Skeletal muscle tissue (tissue), 4 donors: ENCODE results near the gene SLC22A23. TPM values are rescaled to one million over a fixed set of nuclear protein-coding genes. Genes with fewer than 3 reads are reported as not detected.

Experiments used
- H3K27ac ChIP-seq: one replicate; pipeline ENCODE4 v1.7.0; 2013; ENCODE audit warnings: mild to moderate bottlenecking, low read depth, low read length, inconsistent platforms
- H3K27me3 ChIP-seq, 3 donors: one replicate each; pipeline ENCODE4 v1.7.0; 2013; ENCODE audit warnings: low read length in 3 of 3; ENCODE audit not compliant: control insufficient read depth in 3 of 3, insufficient read depth in 3 of 3
- H3K36me3 ChIP-seq, 3 donors: one replicate each; pipeline ENCODE4 v1.7.0; 2013; ENCODE audit warnings: low read length in 3 of 3; ENCODE audit not compliant: control insufficient read depth in 3 of 3, insufficient read depth in 3 of 3
- H3K4me1 ChIP-seq, 3 donors: one replicate each; pipeline ENCODE4 v1.7.0; 2013; ENCODE audit warnings: low read length in 3 of 3, mild to moderate bottlenecking in 3 of 3; ENCODE audit not compliant: control insufficient read depth in 3 of 3, insufficient read depth in 3 of 3
- H3K4me3 ChIP-seq, 3 donors: one replicate each; pipeline ENCODE4 v1.7.0; 2013; ENCODE audit warnings: low read length in 3 of 3
- H3K9ac ChIP-seq, 3 donors: one replicate each; pipeline ENCODE4 v1.7.0; 2013; ENCODE audit warnings: low read length in 3 of 3, mild to moderate bottlenecking in 3 of 3, moderate library complexity in 2 of 3, low read depth in 1 of 3
- H3K9me3 ChIP-seq, 3 donors: one replicate each; pipeline ENCODE4 v1.7.0; 2013; ENCODE audit warnings: low read length in 3 of 3; ENCODE audit not compliant: control insufficient read depth in 3 of 3
- total RNA-seq: library from RNA; depleted of rRNA; stranded (reverse); fragments of >200 nt; gene quantifications from one replicate; pipeline ENCODE4 v1.2.3, GENCODE V29; 2014
- donor health status: Osteomylitis.

SLC22A23 gene
- total RNA-seq, 1 donor from 2014 or later = 2.6 TPM

- H3K4me3 ChIP-seq = no peak overlapping the region
- H3K27me3 ChIP-seq = peaks cover 0 to 3% (median 0%) of the 10 kb centered on the region in 3 donors
- H3K4me1 ChIP-seq = peaks cover 3 to 21% (median 18%) of the 10 kb centered on the region in 3 donors
- no peak overlapping the region for H3K9ac ChIP-seq
- H3K27ac ChIP-seq = no peak overlapping the region
- no peaks in the 10 kb centered on the region for H3K9me3 ChIP-seq
- peaks cover 0 to 6% (median 3%) of the 10 kb centered on the region in 3 donors for H3K36me3 ChIP-seq
Observed at GRCh38 chr6:3297006-3297405, 159.8 kb downstream of the SLC22A23 start.

GRCh38 chr6:3296537-3296936, 160.3 kb downstream of the SLC22A23 start:
- H3K27me3 ChIP-seq = peaks cover 0 to 3% (median 0%) of the 10 kb centered on the region in 3 donors
- H3K27ac ChIP-seq = no peak overlapping the region

GRCh38 chr6:3296078-3296477, 160.8 kb downstream of the SLC22A23 start:
- Histone ChIP-seq H3K4me3 (no peak overlapping the region), H3K9me3 (no peaks in the 10 kb centered on the region), H3K4me1 (peaks cover 3 to 21% (median 18%) of the 10 kb centered on the region in 3 donors), H3K9ac (peak overlapping the region in 1 of 3 donors; percentile 45), H3K36me3 (peaks cover 0 to 6% (median 3%) of the 10 kb centered on the region in 3 donors), H3K27ac (no peak overlapping the region), H3K27me3 (peaks cover 0 to 3% (median 0%) of the 10 kb centered on the region in 3 donors)

More at GRCh38 chr6:3296537-3296936, 160.3 kb downstream of the SLC22A23 start:
- H3K4me3 ChIP-seq = no peak overlapping the region
- peaks cover 0 to 6% (median 3%) of the 10 kb centered on the region in 3 donors for H3K36me3 ChIP-seq
- H3K9me3 ChIP-seq = no peaks in the 10 kb centered on the region
- H3K9ac ChIP-seq = no peak overlapping the region
- peaks cover 3 to 21% (median 18%) of the 10 kb centered on the region in 3 donors for H3K4me1 ChIP-seq

- H3K27ac ChIP-seq = peak overlapping the region; percentile 16
Observed at GRCh38 chr6:3294921-3295871, 161.7 kb downstream of the SLC22A23 start.

GRCh38 chr6:3294396-3294795, 162.5 kb downstream of the SLC22A23 start:
- peaks cover 3 to 21% (median 18%) of the 10 kb centered on the region in 3 donors for H3K4me1 ChIP-seq
- H3K27me3 ChIP-seq = peaks cover 0 to 3% (median 0%) of the 10 kb centered on the region in 3 donors
- no peaks in the 10 kb centered on the region for H3K9me3 ChIP-seq
- no peak overlapping the region for H3K9ac ChIP-seq
- no peak overlapping the region for H3K4me3 ChIP-seq
- no peak overlapping the region for H3K27ac ChIP-seq
- H3K36me3 ChIP-seq = peaks cover 0 to 10% (median 3%) of the 10 kb centered on the region in 3 donors

More at GRCh38 chr6:3294921-3295871, 161.7 kb downstream of the SLC22A23 start:
- Histone ChIP-seq H3K4me1 (peaks cover 3 to 21% (median 18%) of the 10 kb centered on the region in 3 donors), H3K9me3 (no peaks in the 10 kb centered on the region), H3K4me3 (peak overlapping the region in 1 of 3 donors; percentile 29), H3K27me3 (peaks cover 0 to 3% (median 0%) of the 10 kb centered on the region in 3 donors), H3K36me3 (peaks cover 0 to 9% (median 3%) of the 10 kb centered on the region in 3 donors), H3K9ac (peak overlapping the region in 2 of 3 donors; percentile 8 to 60)

GRCh38 chr6:3293271-3294155, 163.3 kb downstream of the SLC22A23 start:
- Histone ChIP-seq H3K9me3 (no peaks in the 10 kb centered on the region), H3K4me1 (peaks cover 3 to 22% (median 21%) of the 10 kb centered on the region in 3 donors), H3K27ac (no peak overlapping the region), H3K27me3 (peaks cover 0 to 3% (median 0%) of the 10 kb centered on the region in 3 donors), H3K4me3 (no peak overlapping the region), H3K36me3 (peaks cover 0 to 10% (median 3%) of the 10 kb centered on the region in 3 donors), H3K9ac (no peak overlapping the region)

GRCh38 chr6:3292431-3293197, 164.2 kb downstream of the SLC22A23 start:
- H3K36me3 ChIP-seq = peaks cover 0 to 10% (median 3%) of the 10 kb centered on the region in 3 donors
- no peaks in the 10 kb centered on the region for H3K9me3 ChIP-seq
- H3K27me3 ChIP-seq = peaks cover 0 to 3% (median 0%) of the 10 kb centered on the region in 3 donors
- no peak overlapping the region for H3K4me3 ChIP-seq
- peaks cover 3 to 22% (median 21%) of the 10 kb centered on the region in 3 donors for H3K4me1 ChIP-seq
- H3K27ac ChIP-seq = no peak overlapping the region
- no peak overlapping the region for H3K9ac ChIP-seq

GRCh38 chr6:3291987-3292386, 164.9 kb downstream of the SLC22A23 start:
- H3K4me3 ChIP-seq = no peak overlapping the region
- no peaks in the 10 kb centered on the region for H3K9me3 ChIP-seq
- peaks cover 0 to 8% (median 3%) of the 10 kb centered on the region in 3 donors for H3K36me3 ChIP-seq

GRCh38 chr6:3291346-3291745, 165.5 kb downstream of the SLC22A23 start:
- no peaks in the 10 kb centered on the region for H3K9me3 ChIP-seq
- H3K9ac ChIP-seq = no peak overlapping the region
- no peak overlapping the region for H3K4me3 ChIP-seq
- no peak overlapping the region for H3K27ac ChIP-seq
- H3K4me1 ChIP-seq = peaks cover 3 to 18% (median 16%) of the 10 kb centered on the region in 3 donors
- H3K36me3 ChIP-seq = peaks cover 0 to 4% (median 3%) of the 10 kb centered on the region in 3 donors
- no peaks in the 10 kb centered on the region for H3K27me3 ChIP-seq

More at GRCh38 chr6:3291987-3292386, 164.9 kb downstream of the SLC22A23 start:
- peaks cover 0 to 3% (median 0%) of the 10 kb centered on the region in 3 donors for H3K27me3 ChIP-seq
- H3K27ac ChIP-seq = no peak overlapping the region
- peaks cover 3 to 22% (median 21%) of the 10 kb centered on the region in 3 donors for H3K4me1 ChIP-seq
- no peak overlapping the region for H3K9ac ChIP-seq
